Esophagus muscularis mucosa (tissue), 3 donors: ENCODE data around the gene CDKN2A.

Source experiments
- CTCF ChIP-seq, 3 experiments: fragments of 200-600 bp in 2 of 3; fragments of 450-650 bp in 1 of 3; sonication (generic) in 2 of 3; IDR thresholded peaks; one replicate each; pipeline ENCODE4 v1.5.1; 2017 to 2019; ENCODE audit warnings: antibody characterized with exemption in 3 of 3, mild to moderate bottlenecking in 2 of 3, moderate library complexity in 1 of 3
- EP300 ChIP-seq: sonication (generic); formaldehyde crosslinking; IDR thresholded peaks from one replicate; pipeline ENCODE4 v1.6.1; 2017; ENCODE audit warnings: antibody characterized with exemption

- peak; percentile 35 to 49 (median 48) for TF ChIP-seq CTCF (IDR thresholded peaks at IDR 0.05)
- no peak for TF ChIP-seq EP300
Measured at GRCh38 chr9:22037954-22038690, 43.9 kb upstream of the CDKN2A start.
